Left ventricle myocardium inferior (tissue), 1 donor: Measurements from ENCODE around the gene EFS. TPM values are rescaled to one million over a fixed set of nuclear protein-coding genes. Genes with fewer than 3 reads are reported as not detected.

Experiments used
- DNase-seq: peaks from one replicate; pipeline ENCODE4 v3.0.0-alpha.2; 2020
- H3K27ac ChIP-seq: fragments of 200-600 bp; replicated peaks from 2 replicates; pipeline ENCODE4 v1.8.0; 2021
- H3K27me3 ChIP-seq: fragments of 200-600 bp; 2 replicates; pipeline ENCODE4 v1.8.0; 2021; ENCODE audit warnings: low read depth
- H3K36me3 ChIP-seq: fragments of 200-600 bp; 2 replicates; pipeline ENCODE4 v1.8.0; 2021
- H3K4me1 ChIP-seq: fragments of 200-600 bp; 2 replicates; pipeline ENCODE4 v1.8.0; 2021
- H3K4me3 ChIP-seq: fragments of 200-600 bp; 2 replicates; pipeline ENCODE4 v1.8.0; 2021; ENCODE audit warnings: mild to moderate bottlenecking, moderate library complexity
- H3K9me3 ChIP-seq: fragments of 200-600 bp; replicated peaks from 2 replicates; pipeline ENCODE4 v1.8.0; 2021
- CTCF ChIP-seq: fragments of 200-600 bp; IDR thresholded peaks from 2 replicates; pipeline ENCODE4 v1.8.0; 2021; ENCODE audit warnings: antibody characterized with exemption, mild to moderate bottlenecking, borderline replicate concordance
- intact Hi-C: fragments of 100-400 bp; cut with micrococcal nuclease; formaldehyde crosslinking; loops from one replicate; pipeline ENCODE4 v1.11.0; 2022
- total RNA-seq: library from RNA; stranded (reverse); fragmentation: NEBNext Ultra II Directional; extraction: Animal tissue kit (Norgen Biotek cat#: 25700); gene quantifications from one replicate; pipeline ENCODE4 v1.2.1, GENCODE V29; 2021
- donor health status: DM: no; HTN: yes; CAD: no; lungs with severe emphysema.

The EFS gene
- total RNA-seq, 1 donor from 2014 or later: 3.6 TPM

GRCh38 chr14:23355871-23356435 lies 9.0 kb downstream of the EFS start:
- DNase-seq: no peak
- intact Hi-C loops: no loop called here
- H3K27me3 ChIP-seq: peaks cover 10% of the 10 kb centered on the region
- no peak overlapping the region for H3K27ac ChIP-seq
- H3K36me3 ChIP-seq: no peaks in the 10 kb centered on the region
- TF ChIP-seq CTCF: no peak
- H3K4me1 ChIP-seq: peaks cover 30% of the 10 kb centered on the region
- no peaks in the 10 kb centered on the region for H3K9me3 ChIP-seq
- H3K4me3 ChIP-seq: no peak overlapping the region

GRCh38 chr14:23354990-23355389 lies 10.0 kb downstream of the EFS start:
- Histone ChIP-seq H3K36me3 (no peaks in the 10 kb centered on the region), H3K9me3 (no peaks in the 10 kb centered on the region), H3K4me1 (peaks cover 30% of the 10 kb centered on the region), H3K27ac (no peak overlapping the region), H3K4me3 (no peak overlapping the region), H3K27me3 (peaks cover 10% of the 10 kb centered on the region)
- DNase-seq: no peak
- no peak for TF ChIP-seq CTCF
- intact Hi-C loops: no loop called here

GRCh38 chr14:23353433-23353780 lies 11.6 kb downstream of the EFS start:
- intact Hi-C loops: no loop called here
- H3K4me3 ChIP-seq: no peak overlapping the region
- H3K36me3 ChIP-seq: no peaks in the 10 kb centered on the region
- TF ChIP-seq CTCF: no peak
- no peak for DNase-seq
- H3K9me3 ChIP-seq: no peaks in the 10 kb centered on the region
- H3K27ac ChIP-seq: no peak overlapping the region
- peaks cover 10% of the 10 kb centered on the region for H3K27me3 ChIP-seq
- peaks cover 30% of the 10 kb centered on the region for H3K4me1 ChIP-seq

- no peak for TF ChIP-seq CTCF
- no peaks in the 10 kb centered on the region for H3K9me3 ChIP-seq
- H3K4me3 ChIP-seq: peak within 1 kb of the TSS; percentile 76
- peak within 1 kb of the TSS; percentile 50 for H3K27ac ChIP-seq
- peaks cover 24% of the 10 kb centered on the region for H3K4me1 ChIP-seq
- intact Hi-C loops: no loop called here
- peak; percentile 79 for DNase-seq
- H3K36me3 ChIP-seq: no peaks in the 10 kb centered on the region
- H3K27me3 ChIP-seq: peaks cover 10% of the 10 kb centered on the region
Measured at GRCh38 chr14:23352506-23353432, 12.2 kb downstream of the EFS start, which contains the start of gene SLC22A17. TSS of gene SLC22A17 (minus strand) at chr14:23352887.

GRCh38 chr14:23351681-23352505 lies 13.1 kb downstream of the EFS start:
- no peaks in the 10 kb centered on the region for H3K36me3 ChIP-seq
- H3K27me3 ChIP-seq: peaks cover 10% of the 10 kb centered on the region
- H3K4me3 ChIP-seq: peak overlapping the region; percentile 76
- H3K4me1 ChIP-seq: peaks cover 19% of the 10 kb centered on the region
- H3K27ac ChIP-seq: peak overlapping the region; percentile 50
- H3K9me3 ChIP-seq: no peaks in the 10 kb centered on the region
- TF ChIP-seq CTCF: no peak
- DNase-seq: no peak
- intact Hi-C loops: no loop called here
